MM.1S (cell line): Measurements from ENCODE around the gene HYAL1.
A peak's percentile ranks its signal among the peaks of the same experiment; 100 is the strongest.
"Not testable (repeated sequence)": the region's sequence is repeated elsewhere in the genome, so short reads cannot be mapped to it uniquely, and the experiment has no call there.

ENCODE experiments used
- DNase-seq: peaks from one replicate; pipeline ENCODE4 v3.0.0-alpha.2; 2015
- H2AFZ ChIP-seq: fragments of 300-600 bp; sonication (generic); 2 replicates; pipeline ENCODE4 v1.6.0; 2016; ENCODE audit warnings: antibody characterized with exemption, low read length
- H3F3A ChIP-seq: fragments of 300-600 bp; sonication (generic); 2 replicates; pipeline ENCODE4 v1.6.1; 2016; ENCODE audit warnings: mild to moderate bottlenecking, antibody characterized with exemption, low read length, moderate library complexity, mixed read lengths; ENCODE audit not compliant: insufficient read depth
- H3K27ac ChIP-seq: fragments of 300-600 bp; sonication (generic); 2 replicates; pipeline ENCODE4 v1.5.1; 2016; ENCODE audit warnings: mild to moderate bottlenecking, low read length
- H3K27me3 ChIP-seq: fragments of 300-600 bp; sonication (generic); replicated peaks from 2 replicates; pipeline ENCODE4 v1.6.0; 2016; ENCODE audit warnings: low read length; ENCODE audit not compliant: insufficient read depth
- H3K36me3 ChIP-seq: fragments of 300-600 bp; sonication (generic); replicated peaks from 2 replicates; pipeline ENCODE4 v1.6.1; 2016; ENCODE audit warnings: mild to moderate bottlenecking, low read length, mixed read lengths; ENCODE audit not compliant: insufficient read depth
- H3K4me1 ChIP-seq: fragments of 300-600 bp; sonication (generic); 2 replicates; pipeline ENCODE4 v1.6.1; 2016; ENCODE audit warnings: low read length, mixed read lengths
- H3K4me2 ChIP-seq: fragments of 300-600 bp; sonication (generic); 2 replicates; pipeline ENCODE4 v1.6.0; 2016; ENCODE audit warnings: low read depth, low read length
- H3K4me3 ChIP-seq: fragments of 300-600 bp; sonication (generic); 2 replicates; pipeline ENCODE4 v1.5.1; 2016; ENCODE audit warnings: low read length, mixed read lengths
- H3K79me2 ChIP-seq: fragments of 300-600 bp; sonication (generic); 2 replicates; pipeline ENCODE4 v1.6.1; 2016; ENCODE audit warnings: mixed run types, low read length, mixed read lengths
- H3K9ac ChIP-seq: fragments of 300-600 bp; sonication (generic); 2 replicates; pipeline ENCODE4 v1.6.1; 2016; ENCODE audit warnings: low read length, mixed read lengths
- H3K9me2 ChIP-seq: fragments of 300-600 bp; sonication (generic); replicated peaks from 2 replicates; pipeline ENCODE4 v1.6.1; 2016; ENCODE audit warnings: mild to moderate bottlenecking, low read length, mixed read lengths; ENCODE audit not compliant: insufficient read depth
- H3K9me3 ChIP-seq: fragments of 300-600 bp; sonication (generic); replicated peaks from 2 replicates; pipeline ENCODE4 v1.6.1; 2016; ENCODE audit warnings: mild to moderate bottlenecking, low read length, mixed read lengths; ENCODE audit not compliant: insufficient read depth
- H4K20me1 ChIP-seq: fragments of 300-600 bp; sonication (generic); 2 replicates; pipeline ENCODE4 v1.6.1; 2016; ENCODE audit warnings: mild to moderate bottlenecking, low read length, moderate library complexity, mixed read lengths; ENCODE audit not compliant: insufficient read depth
- CTCF ChIP-seq: fragments of 300-600 bp; sonication (generic); IDR thresholded peaks from 2 replicates; pipeline ENCODE4 v1.5.1; 2016; ENCODE audit warnings: antibody characterized with exemption, low read length, mixed read lengths
- EZH2 ChIP-seq: fragments of 300-600 bp; sonication (generic); optimal IDR thresholded peaks from 2 replicates; pipeline ENCODE3; 2017; ENCODE audit warnings: low read depth, mild to moderate bottlenecking, antibody characterized with exemption, low read length, mixed read lengths
- EZH2phosphoT487 ChIP-seq: fragments of 300-600 bp; sonication (generic); IDR thresholded peaks from 2 replicates; pipeline ENCODE4 v1.6.1; 2018; ENCODE audit warnings: antibody characterized with exemption, low read length

The HYAL1 gene

DNA sequence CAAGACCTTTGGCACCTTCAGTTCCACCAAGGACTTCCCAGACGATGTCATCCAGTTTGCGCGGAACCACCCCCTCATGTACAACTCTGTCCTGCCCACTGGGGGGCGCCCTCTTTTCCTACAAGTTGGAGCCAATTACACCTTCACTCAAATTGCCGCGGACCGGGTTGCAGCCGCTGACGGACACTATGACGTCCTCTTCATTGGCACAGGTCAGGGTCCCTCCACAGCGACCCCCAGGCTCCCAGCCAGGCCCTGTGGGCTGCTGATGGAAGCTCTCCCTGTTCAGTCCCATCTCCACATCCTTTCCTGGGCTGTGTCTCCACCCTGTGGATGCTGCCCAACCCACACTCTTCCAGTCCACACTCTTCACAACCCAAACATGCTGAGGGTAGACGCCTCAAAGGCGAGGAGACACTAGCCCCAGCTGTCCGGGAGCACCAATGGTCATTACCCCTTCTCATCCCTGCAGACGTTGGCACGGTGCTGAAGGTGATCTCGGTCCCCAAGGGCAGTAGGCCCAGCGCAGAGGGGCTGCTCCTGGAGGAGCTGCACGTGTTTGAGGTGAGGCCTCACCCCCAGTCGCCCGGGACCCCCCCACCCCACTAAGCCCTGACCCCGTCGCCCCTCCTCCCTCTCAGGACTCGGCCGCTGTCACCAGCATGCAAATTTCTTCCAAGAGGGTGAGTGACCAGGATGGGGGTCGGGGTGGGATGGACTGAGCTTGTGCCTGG lies 28.8 kb downstream of the HYAL1 start:
- DNase-seq: peak; percentile 69
- Histone ChIP-seq H3K79me2 (no peaks in the 10 kb centered on the region), H3K36me3 (no peaks in the 10 kb centered on the region), H3K4me3 (no peak overlapping the region), H3K9me2 (no peaks in the 10 kb centered on the region), H3K27ac (no peak overlapping the region), H3K9me3 (no peaks in the 10 kb centered on the region), H3F3A (no peaks in the 10 kb centered on the region), H4K20me1 (no peaks in the 10 kb centered on the region), H2AFZ (no peak overlapping the region), H3K4me1 (peaks cover 13% of the 10 kb centered on the region; the same call in 1 of the 2 replicates), H3K9ac (no peak overlapping the region), H3K27me3 (peaks cover 81% of the 10 kb centered on the region), H3K4me2 (peak overlapping the region; percentile 1; the same call in 1 of the 2 replicates)
- peak; percentile 83 for TF ChIP-seq CTCF
- TF ChIP-seq EZH2phosphoT487: no peak

- no peaks in the 10 kb centered on the region for H4K20me1 ChIP-seq
- peaks cover 84% of the 10 kb centered on the region for H3K27me3 ChIP-seq
- no peak overlapping the region for H2AFZ ChIP-seq
- H3K9me3 ChIP-seq: no peaks in the 10 kb centered on the region
- no peak for DNase-seq
- H3F3A ChIP-seq: no peaks in the 10 kb centered on the region
- H3K4me2 ChIP-seq: peak overlapping the region; percentile 99; the same call in 1 of the 2 replicates
- no peaks in the 10 kb centered on the region for H3K9me2 ChIP-seq
- H3K9ac ChIP-seq: no peak overlapping the region
- peaks cover 13% of the 10 kb centered on the region; the same call in 1 of the 2 replicates for H3K4me1 ChIP-seq
- no peaks in the 10 kb centered on the region for H3K36me3 ChIP-seq
- peak overlapping the region; percentile 54 for H3K4me3 ChIP-seq
- H3K79me2 ChIP-seq: no peaks in the 10 kb centered on the region
- no peak overlapping the region for H3K27ac ChIP-seq
- no peak for TF ChIP-seq EZH2
- TF ChIP-seq EZH2phosphoT487: no peak
- no peak for TF ChIP-seq CTCF
Observed at GRCh38 chr3:50273689-50274065, 29.7 kb downstream of the HYAL1 start.

DNA sequence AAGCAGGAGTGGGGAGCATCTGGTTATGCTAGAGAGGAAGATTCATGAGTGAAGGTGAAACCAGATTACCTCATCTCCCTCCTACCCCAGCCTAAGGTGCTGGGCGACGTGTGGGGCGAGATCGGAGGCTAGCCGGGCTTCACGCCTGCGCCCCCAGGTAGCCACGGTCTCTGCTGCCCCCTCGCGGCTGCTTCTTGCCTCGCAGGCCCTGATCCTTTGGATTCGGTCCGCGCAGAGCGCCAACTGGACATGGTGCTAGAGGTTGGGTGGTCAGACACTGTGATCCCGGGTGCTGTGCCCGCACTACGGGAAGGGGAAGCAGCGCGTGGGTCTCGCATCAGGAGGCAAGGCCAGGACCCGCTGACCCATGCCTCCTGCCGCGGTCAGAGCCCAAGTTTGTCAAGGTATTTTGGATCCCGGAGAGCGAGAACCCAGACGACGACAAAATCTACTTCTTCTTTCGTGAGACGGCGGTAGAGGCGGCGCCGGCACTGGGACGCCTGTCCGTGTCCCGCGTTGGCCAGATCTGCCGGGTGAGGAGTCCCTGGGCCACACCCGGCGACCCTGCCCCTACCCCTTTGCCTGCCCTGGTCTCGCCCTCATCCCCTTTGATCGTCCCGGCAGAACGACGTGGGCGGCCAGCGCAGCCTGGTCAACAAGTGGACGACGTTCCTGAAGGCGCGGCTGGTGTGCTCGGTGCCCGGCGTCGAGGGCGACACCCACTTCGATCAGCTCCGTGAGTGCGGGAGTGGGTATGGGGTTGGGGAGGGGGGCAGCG lies 30.3 kb downstream of the HYAL1 start:
- Histone ChIP-seq H3K36me3 (no peaks in the 10 kb centered on the region), H4K20me1 (no peaks in the 10 kb centered on the region), H3K27me3 (peaks cover 87% of the 10 kb centered on the region), H3K4me2 (peak overlapping the region; percentile 99), H3F3A (no peaks in the 10 kb centered on the region), H3K79me2 (no peaks in the 10 kb centered on the region), H3K9ac (no peak overlapping the region; the same call in 1 of the 2 replicates), H3K4me3 (peak overlapping the region; percentile 54), H3K9me3 (no peaks in the 10 kb centered on the region), H3K4me1 (peaks cover 13% of the 10 kb centered on the region; the same call in 1 of the 2 replicates), H3K9me2 (no peaks in the 10 kb centered on the region), H2AFZ (peak overlapping the region; percentile 24), H3K27ac (no peak overlapping the region)
- no peak for TF ChIP-seq EZH2phosphoT487
- peak; percentile 93 for TF ChIP-seq CTCF
- DNase-seq: peak; percentile 85

GRCh38 chr3:50272538-50272910 lies 30.9 kb downstream of the HYAL1 start:
- H3K36me3 ChIP-seq, H2AFZ ChIP-seq, H3K79me2 ChIP-seq, DNase-seq, H3K9me3 ChIP-seq, H3K9me2 ChIP-seq, H3F3A ChIP-seq, H4K20me1 ChIP-seq, H3K9ac ChIP-seq, H3K4me3 ChIP-seq, H3K27ac ChIP-seq: not testable (repeated sequence)
- peaks cover 13% of the 10 kb centered on the region; the same call in 1 of the 2 replicates for H3K4me1 ChIP-seq
- H3K4me2 ChIP-seq: peak overlapping the region; percentile 99
- peaks cover 89% of the 10 kb centered on the region for H3K27me3 ChIP-seq
